Transverse colon (tissue), 4 donors: ENCODE measurements around the gene SCAI.

ENCODE experiments used
- CTCF ChIP-seq, 5 experiments: fragments of 200-600 bp in 3 of 5; fragments of 450-650 bp in 2 of 5; sonication (generic) in 3 of 5; IDR thresholded peaks; 1 replicate in 2 of 5; 2 replicates in 3 of 5; pipeline ENCODE4 v1.5.1; 2016 to 2017; ENCODE audit warnings: antibody characterized with exemption in 5 of 5, inconsistent platforms in 3 of 5, mild to moderate bottlenecking in 2 of 5, moderate library complexity in 1 of 5
- EP300 ChIP-seq: sonication (generic); formaldehyde crosslinking; IDR thresholded peaks from one replicate; pipeline ENCODE4 v1.6.1; 2017; ENCODE audit warnings: antibody characterized with exemption, low read depth
- POLR2A ChIP-seq: fragments of 450-650 bp; IDR thresholded peaks from one replicate; pipeline ENCODE4 v1.6.1; 2016; ENCODE audit warnings: antibody characterized with exemption, mild to moderate bottlenecking, moderate library complexity
- POLR2AphosphoS5 ChIP-seq, 3 donors: sonication (generic); formaldehyde crosslinking; IDR thresholded peaks; one replicate each; pipeline ENCODE4 v1.6.1; 2016; ENCODE audit warnings: antibody characterized with exemption in 3 of 3

GRCh38 chr9:124950050-124950718, 193.1 kb downstream of the SCAI start:
- TF ChIP-seq POLR2A (no peak), CTCF (IDR thresholded peaks at IDR 0.05) (no peak), POLR2AphosphoS5 (IDR thresholded peaks at IDR 0.05) (no peak), EP300 (no peak)
